ENCODE measurements around the gene CALM3. TPM values are rescaled to one million over a fixed set of nuclear protein-coding genes. Genes with fewer than 3 reads are reported as not detected.

CALM3 gene
- total and polyA plus RNA-seq, 2 donors, result 121 to 309 TPM

GRCh38 chr19:46648060-46648960 lies 47.2 kb downstream of the CALM3 start:
- H3K36me3 ChIP-seq (ENCODE audit: insufficient read depth), result no peaks in the 10 kb centered on the region
- H3K4me3 ChIP-seq (ENCODE audit: low read depth, low read length), result no peak overlapping the region
- DNase-seq (ENCODE audit: extremely low spot score), result no peak
- WGBS, result 66% methylated on average over 63 of the region's 63 CpGs
- no peaks in the 10 kb centered on the region for H3K4me1 ChIP-seq (ENCODE audit: insufficient read depth)
- no peak overlapping the region for H3K27ac ChIP-seq (ENCODE audit: low read depth)

- DNase-seq (ENCODE audit: extremely low spot score), result no peak
- H3K36me3 ChIP-seq (ENCODE audit: insufficient read depth), result no peaks in the 10 kb centered on the region
- no peak overlapping the region for H3K4me3 ChIP-seq (ENCODE audit: low read depth, low read length)
- WGBS, result 60% methylated on average over 144 of the region's 144 CpGs
- H3K27ac ChIP-seq (ENCODE audit: low read depth), result no peak overlapping the region
- no peaks in the 10 kb centered on the region for H3K4me1 ChIP-seq (ENCODE audit: insufficient read depth)
These were observed 48.1 kb downstream of the CALM3 start for GRCh38 chr19:46648961-46649960.

- DNase-seq (ENCODE audit: extremely low spot score), result no peak
- H3K4me1 ChIP-seq (ENCODE audit: insufficient read depth), result no peaks in the 10 kb centered on the region
- H3K4me3 ChIP-seq (ENCODE audit: low read depth, low read length), result no peak overlapping the region
- no peak overlapping the region for H3K27ac ChIP-seq (ENCODE audit: low read depth)
- no peaks in the 10 kb centered on the region for H3K36me3 ChIP-seq (ENCODE audit: insufficient read depth)
- WGBS, result 85% methylated on average over 7 of the region's 7 CpGs
These were observed 49.3 kb downstream of the CALM3 start for GRCh38 chr19:46650445-46650844.

- no peaks in the 10 kb centered on the region for H3K4me1 ChIP-seq (ENCODE audit: insufficient read depth)
- H3K36me3 ChIP-seq (ENCODE audit: insufficient read depth), result no peaks in the 10 kb centered on the region
- DNase-seq (ENCODE audit: extremely low spot score), result no peak
- WGBS, result 14% methylated on average over 16 of the region's 16 CpGs
- H3K4me3 ChIP-seq (ENCODE audit: low read depth, low read length), result no peak overlapping the region
- H3K27ac ChIP-seq (ENCODE audit: low read depth), result peak overlapping the region; percentile 62
These were observed 53.6 kb downstream of the CALM3 start for GRCh38 chr19:46654621-46655152.

GRCh38 chr19:46656541-46656940 lies 55.4 kb downstream of the CALM3 start:
- no peak for DNase-seq (ENCODE audit: extremely low spot score)
- no peak overlapping the region for H3K27ac ChIP-seq (ENCODE audit: low read depth)
- H3K4me3 ChIP-seq (ENCODE audit: low read depth, low read length), result no peak overlapping the region
- whole genome bisulfite sequencing, result 92% methylated on average over 5 of the region's 5 CpGs
- no peaks in the 10 kb centered on the region for H3K36me3 ChIP-seq (ENCODE audit: insufficient read depth)
- no peaks in the 10 kb centered on the region for H3K4me1 ChIP-seq (ENCODE audit: insufficient read depth)

GRCh38 chr19:46659151-46660007 lies 58.2 kb downstream of the CALM3 start:
- 4% methylated on average over 28 of the region's 28 CpGs for WGBS
- Histone ChIP-seq H3K4me1 (ENCODE audit: insufficient read depth) (no peaks in the 10 kb centered on the region), H3K4me3 (ENCODE audit: low read depth, low read length) (peak overlapping the region; percentile 53), H3K36me3 (ENCODE audit: insufficient read depth) (no peaks in the 10 kb centered on the region), H3K27ac (ENCODE audit: low read depth) (peak overlapping the region; percentile 40)
- peak; percentile 26 for DNase-seq (ENCODE audit: extremely low spot score)

- Histone ChIP-seq H3K4me3 (ENCODE audit: low read depth, low read length) (peak overlapping the region; percentile 53), H3K36me3 (ENCODE audit: insufficient read depth) (no peaks in the 10 kb centered on the region), H3K4me1 (ENCODE audit: insufficient read depth) (no peaks in the 10 kb centered on the region), H3K27ac (ENCODE audit: low read depth) (peak overlapping the region; percentile 40)
- WGBS, result 3% methylated on average over 14 of the region's 14 CpGs
- peak; percentile 17 for DNase-seq (ENCODE audit: extremely low spot score)
These were observed 58.9 kb downstream of the CALM3 start for GRCh38 chr19:46660008-46660517.

Other genes with a start within 250 kb of the CALM3 start
- gene CCDC8, start 187.8 kb upstream of the CALM3 start, total RNA-seq, result 42.6 TPM
- 20.4 TPM for gene CCDC8, start 187.8 kb upstream of the CALM3 start, polyA plus RNA-seq
- gene PNMA8C, start 172.4 kb upstream of the CALM3 start, total RNA-seq, result 1.6 TPM
- gene PNMA8C, start 172.4 kb upstream of the CALM3 start, polyA plus RNA-seq, result 0.68 TPM
- 14.3 TPM for gene PNMA8A, start 129.8 kb upstream of the CALM3 start, total RNA-seq
- 16.3 TPM for gene PNMA8A, start 129.8 kb upstream of the CALM3 start, polyA plus RNA-seq
- gene PNMA8B, start 105.5 kb upstream of the CALM3 start, total RNA-seq, result 4.0 TPM
- gene PNMA8B, start 105.5 kb upstream of the CALM3 start, polyA plus RNA-seq, result 2.8 TPM
- 2.6 TPM for gene PTGIR, start 23.8 kb downstream of the CALM3 start, total RNA-seq
- gene PTGIR, start 23.8 kb downstream of the CALM3 start, polyA plus RNA-seq, result 4.0 TPM
- gene GNG8, start 34.9 kb downstream of the CALM3 start, total RNA-seq, result not detected
- gene GNG8, start 34.9 kb downstream of the CALM3 start, polyA plus RNA-seq, result not detected
- gene DACT3, start 59.9 kb downstream of the CALM3 start, total RNA-seq, result 20.0 TPM
- 78.9 TPM for gene DACT3, start 59.9 kb downstream of the CALM3 start, polyA plus RNA-seq
- 12.1 TPM for gene PRKD2, start 115.8 kb downstream of the CALM3 start, total RNA-seq
- gene PRKD2, start 115.8 kb downstream of the CALM3 start, polyA plus RNA-seq, result 29.9 TPM
- 10.6 TPM for gene FKRP, start 144.7 kb downstream of the CALM3 start, total RNA-seq
- gene FKRP, start 144.7 kb downstream of the CALM3 start, polyA plus RNA-seq, result 19.3 TPM
- 34.5 TPM for gene STRN4, start 145.1 kb downstream of the CALM3 start, total RNA-seq
- 87.8 TPM for gene STRN4, start 145.1 kb downstream of the CALM3 start, polyA plus RNA-seq
- 37.1 TPM for gene SLC1A5, start 187.3 kb downstream of the CALM3 start, total RNA-seq
- gene SLC1A5, start 187.3 kb downstream of the CALM3 start, polyA plus RNA-seq, result 163 TPM
- gene AP2S1, start 249.5 kb downstream of the CALM3 start, total RNA-seq, result 43.5 TPM
- gene AP2S1, start 249.5 kb downstream of the CALM3 start, polyA plus RNA-seq, result 117 TPM